ENCODE results near the gene HIBADH.

GRCh38 chr7:27532314-27532713 lies 130.4 kb downstream of the HIBADH start:
- TF ChIP-seq CREB5 (CRISPR knock-in tag; IDR thresholded peaks at IDR 0.05; ENCODE audit: low read depth), result no peak
- TF ChIP-seq ZC3H10 (CRISPR knock-in tag; IDR thresholded peaks at IDR 0.05), result no peak
- no peak for TF ChIP-seq ZNF8 (CRISPR knock-in tag; IDR thresholded peaks at IDR 0.05)
- TF ChIP-seq, protein P1, sequence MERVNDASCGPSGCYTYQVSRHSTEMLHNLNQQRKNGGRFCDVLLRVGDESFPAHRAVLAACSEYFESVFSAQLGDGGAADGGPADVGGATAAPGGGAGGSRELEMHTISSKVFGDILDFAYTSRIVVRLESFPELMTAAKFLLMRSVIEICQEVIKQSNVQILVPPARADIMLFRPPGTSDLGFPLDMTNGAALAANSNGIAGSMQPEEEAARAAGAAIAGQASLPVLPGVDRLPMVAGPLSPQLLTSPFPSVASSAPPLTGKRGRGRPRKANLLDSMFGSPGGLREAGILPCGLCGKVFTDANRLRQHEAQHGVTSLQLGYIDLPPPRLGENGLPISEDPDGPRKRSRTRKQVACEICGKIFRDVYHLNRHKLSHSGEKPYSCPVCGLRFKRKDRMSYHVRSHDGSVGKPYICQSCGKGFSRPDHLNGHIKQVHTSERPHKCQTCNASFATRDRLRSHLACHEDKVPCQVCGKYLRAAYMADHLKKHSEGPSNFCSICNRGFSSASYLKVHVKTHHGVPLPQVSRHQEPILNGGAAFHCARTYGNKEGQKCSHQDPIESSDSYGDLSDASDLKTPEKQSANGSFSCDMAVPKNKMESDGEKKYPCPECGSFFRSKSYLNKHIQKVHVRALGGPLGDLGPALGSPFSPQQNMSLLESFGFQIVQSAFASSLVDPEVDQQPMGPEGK (CRISPR knock-in tag; IDR thresholded peaks at IDR 0.05; ENCODE audit: borderline replicate concordance), result no peak
- TF ChIP-seq ISL1 (CRISPR knock-in tag; IDR thresholded peaks at IDR 0.05), result no peak
- no peak for TF ChIP-seq ARNTL (CRISPR knock-in tag; IDR thresholded peaks at IDR 0.05; ENCODE audit: borderline replicate concordance, low read depth)
- TF ChIP-seq GLIS3 (CRISPR knock-in tag; IDR thresholded peaks at IDR 0.05), result no peak
- TF ChIP-seq ZNF565 (CRISPR knock-in tag; conservative IDR thresholded peaks at IDR 0.05; ENCODE audit: low read depth), result no peak
- no peak for TF ChIP-seq CSDC2 (CRISPR knock-in tag; IDR thresholded peaks at IDR 0.05)
- no peak for TF ChIP-seq ZFP30 (CRISPR knock-in tag; IDR thresholded peaks at IDR 0.05)

All from SK-N-SH treated with all-trans-retinoic acid at 6 μM for 48 hours (cell line).